ENCODE results near the gene SLC35A1.

The SLC35A1 gene

DNA sequence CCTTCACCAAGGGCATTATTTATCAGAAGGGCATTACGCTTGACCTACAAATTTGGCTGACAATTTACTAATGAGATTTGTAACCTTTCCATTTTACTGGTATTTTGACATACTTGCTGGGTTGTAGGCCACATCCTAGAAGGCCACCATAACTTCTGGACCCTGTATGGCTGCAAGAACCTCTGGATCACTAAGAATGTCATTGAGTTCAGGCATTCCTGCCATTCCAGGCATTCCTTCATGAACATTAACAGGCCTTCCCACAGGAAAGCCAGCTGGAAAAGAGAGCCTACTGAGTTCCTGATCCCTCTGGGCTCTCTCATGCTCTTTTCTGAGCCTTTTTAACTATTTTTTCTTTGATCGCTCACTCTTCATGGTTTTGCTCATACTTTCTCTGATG lies 28.4 kb upstream of the SLC35A1 start:
- DNase-seq (ENCODE audit: low read depth), result no peak
- TF ChIP-seq MYC (IDR thresholded peaks at IDR 0.05; ENCODE audit: low read depth, low read length) (no peak), POLR2A (IDR thresholded peaks at IDR 0.05; ENCODE audit: extremely low read depth, insufficient read length) (no peak)
- TF ChIP-seq, protein P1, sequence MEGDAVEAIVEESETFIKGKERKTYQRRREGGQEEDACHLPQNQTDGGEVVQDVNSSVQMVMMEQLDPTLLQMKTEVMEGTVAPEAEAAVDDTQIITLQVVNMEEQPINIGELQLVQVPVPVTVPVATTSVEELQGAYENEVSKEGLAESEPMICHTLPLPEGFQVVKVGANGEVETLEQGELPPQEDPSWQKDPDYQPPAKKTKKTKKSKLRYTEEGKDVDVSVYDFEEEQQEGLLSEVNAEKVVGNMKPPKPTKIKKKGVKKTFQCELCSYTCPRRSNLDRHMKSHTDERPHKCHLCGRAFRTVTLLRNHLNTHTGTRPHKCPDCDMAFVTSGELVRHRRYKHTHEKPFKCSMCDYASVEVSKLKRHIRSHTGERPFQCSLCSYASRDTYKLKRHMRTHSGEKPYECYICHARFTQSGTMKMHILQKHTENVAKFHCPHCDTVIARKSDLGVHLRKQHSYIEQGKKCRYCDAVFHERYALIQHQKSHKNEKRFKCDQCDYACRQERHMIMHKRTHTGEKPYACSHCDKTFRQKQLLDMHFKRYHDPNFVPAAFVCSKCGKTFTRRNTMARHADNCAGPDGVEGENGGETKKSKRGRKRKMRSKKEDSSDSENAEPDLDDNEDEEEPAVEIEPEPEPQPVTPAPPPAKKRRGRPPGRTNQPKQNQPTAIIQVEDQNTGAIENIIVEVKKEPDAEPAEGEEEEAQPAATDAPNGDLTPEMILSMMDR (IDR thresholded peaks at IDR 0.05; ENCODE audit: low read depth, low read length), result no peak
- TF ChIP-seq, protein P2, sequence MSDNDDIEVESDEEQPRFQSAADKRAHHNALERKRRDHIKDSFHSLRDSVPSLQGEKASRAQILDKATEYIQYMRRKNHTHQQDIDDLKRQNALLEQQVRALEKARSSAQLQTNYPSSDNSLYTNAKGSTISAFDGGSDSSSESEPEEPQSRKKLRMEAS (IDR thresholded peaks at IDR 0.05; ENCODE audit: low read depth, low read length), result no peak
- H3K4me3 ChIP-seq (ENCODE audit: low read depth, low read length), result no peak overlapping the region

DNA sequence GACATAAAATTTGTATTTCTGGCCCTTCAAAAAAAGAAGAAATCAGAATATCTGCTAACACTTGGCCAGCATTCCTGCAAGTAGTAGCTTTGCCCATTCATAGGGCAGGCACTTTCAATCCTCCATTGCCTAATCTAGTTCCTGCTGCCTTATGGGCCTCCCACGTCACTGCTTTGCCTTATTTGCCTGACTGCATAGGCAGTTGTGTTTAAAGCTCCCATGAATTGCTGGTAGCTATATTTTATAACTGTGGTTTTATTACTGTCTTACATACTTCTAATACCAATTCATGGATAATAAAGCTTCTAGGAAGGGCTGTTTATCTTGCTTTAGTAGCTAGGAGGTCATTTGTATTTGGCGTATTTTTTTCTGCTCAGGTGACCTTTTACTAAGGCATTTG lies 7.7 kb upstream of the SLC35A1 start:
- TF ChIP-seq, protein P2 (IDR thresholded peaks at IDR 0.05; ENCODE audit: low read depth, low read length), result no peak
- no peak for TF ChIP-seq POLR2A (IDR thresholded peaks at IDR 0.05; ENCODE audit: extremely low read depth, insufficient read length)
- TF ChIP-seq MYC (IDR thresholded peaks at IDR 0.05; ENCODE audit: low read depth, low read length), result no peak
- TF ChIP-seq, protein P1 (IDR thresholded peaks at IDR 0.05; ENCODE audit: low read depth, low read length), result no peak
- no peak overlapping the region for H3K4me3 ChIP-seq (ENCODE audit: low read depth, low read length)
- no peak for DNase-seq (ENCODE audit: low read depth)

DNA sequence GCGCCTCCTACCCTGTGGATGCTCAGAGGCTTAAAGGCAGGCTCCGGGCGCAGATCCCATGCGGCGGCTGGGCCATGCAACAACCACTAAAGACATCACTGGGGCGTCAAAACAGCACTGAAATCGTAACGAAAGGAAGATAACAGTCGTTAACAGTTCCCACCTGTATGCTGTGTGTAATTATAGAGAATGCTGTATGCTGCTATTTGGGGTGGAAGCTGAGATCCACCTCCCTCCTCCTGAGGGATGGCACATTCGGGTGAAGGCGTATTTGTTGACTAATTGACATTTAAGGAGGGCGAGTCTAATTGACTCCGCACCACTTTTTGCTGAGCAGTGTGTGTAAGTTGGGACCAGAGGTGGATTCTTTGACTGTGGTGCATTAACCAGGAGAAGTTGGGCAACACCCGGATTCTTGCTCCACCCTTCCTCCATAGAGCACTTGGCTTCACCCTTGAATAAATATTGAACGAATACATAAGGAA lies 687 bp downstream of the SLC35A1 start:
- TF ChIP-seq MYC (IDR thresholded peaks at IDR 0.05; ENCODE audit: low read depth, low read length), result no peak
- TF ChIP-seq POLR2A (IDR thresholded peaks at IDR 0.05; ENCODE audit: extremely low read depth, insufficient read length), result no peak
- TF ChIP-seq, protein P2 (IDR thresholded peaks at IDR 0.05; ENCODE audit: low read depth, low read length), result no peak
- TF ChIP-seq, protein P1 (IDR thresholded peaks at IDR 0.05; ENCODE audit: low read depth, low read length), result no peak
- peak overlapping the region; percentile 69 for H3K4me3 ChIP-seq (ENCODE audit: low read depth, low read length)
- DNase-seq (ENCODE audit: low read depth), result peak; percentile 72

DNA sequence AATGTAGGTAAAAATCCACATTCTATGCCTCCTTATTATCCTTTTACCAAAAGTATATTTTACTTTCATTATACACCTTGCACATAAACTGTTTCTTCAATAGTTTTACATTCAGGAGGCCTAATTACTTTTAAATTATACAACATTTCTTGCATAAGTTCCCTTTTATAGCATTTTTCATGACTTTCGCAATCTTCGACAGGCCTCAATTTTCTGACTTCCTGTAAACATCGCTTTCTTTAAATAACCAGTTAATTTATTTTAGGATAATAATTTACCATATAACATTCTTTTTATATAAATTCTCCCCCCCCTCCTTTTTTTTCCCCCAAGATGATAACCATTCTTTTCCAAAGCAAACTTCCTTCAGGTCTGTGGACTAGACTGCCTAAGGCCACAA lies 9.2 kb downstream of the SLC35A1 start:
- H3K4me3 ChIP-seq (ENCODE audit: low read depth, low read length), result peak overlapping the region; percentile 9
- TF ChIP-seq MYC (IDR thresholded peaks at IDR 0.05; ENCODE audit: low read depth, low read length) (no peak), POLR2A (IDR thresholded peaks at IDR 0.05; ENCODE audit: extremely low read depth, insufficient read length) (no peak)
- TF ChIP-seq, protein P2 (IDR thresholded peaks at IDR 0.05; ENCODE audit: low read depth, low read length), result no peak
- TF ChIP-seq, protein P1 (IDR thresholded peaks at IDR 0.05; ENCODE audit: low read depth, low read length), result no peak
- DNase-seq (ENCODE audit: low read depth), result peak; percentile 80

DNA sequence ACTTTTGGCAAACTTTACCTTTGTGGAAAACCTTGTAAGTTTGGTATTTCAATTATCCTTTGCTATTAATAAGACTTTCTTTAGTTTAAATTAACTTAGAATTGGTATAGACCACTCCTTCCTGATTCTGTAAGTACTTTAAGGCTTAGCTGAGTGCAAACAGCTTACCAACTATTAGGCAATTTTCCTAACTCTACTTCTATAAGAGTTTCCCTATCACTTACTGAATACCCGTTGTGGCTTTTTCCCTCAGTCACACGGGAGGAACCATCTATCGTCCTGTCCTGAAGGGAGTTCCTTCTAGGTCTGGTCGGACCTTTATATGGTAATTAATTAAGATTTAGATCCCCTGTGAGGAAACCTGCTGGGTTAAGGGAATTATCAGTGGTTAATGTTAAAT lies 9.6 kb downstream of the SLC35A1 start:
- TF ChIP-seq, protein P2 (IDR thresholded peaks at IDR 0.05; ENCODE audit: low read depth, low read length), result no peak
- no peak for TF ChIP-seq POLR2A (IDR thresholded peaks at IDR 0.05; ENCODE audit: extremely low read depth, insufficient read length)
- no peak for TF ChIP-seq MYC (IDR thresholded peaks at IDR 0.05; ENCODE audit: low read depth, low read length)
- TF ChIP-seq, protein P1 (IDR thresholded peaks at IDR 0.05; ENCODE audit: low read depth, low read length), result no peak
- peak; percentile 88 for DNase-seq (ENCODE audit: low read depth)
- H3K4me3 ChIP-seq (ENCODE audit: low read depth, low read length), result peak overlapping the region; percentile 9

Data from NB4 (cell line).